ENCODE results near the gene KCNJ18. TPM values are rescaled to one million over a fixed set of nuclear protein-coding genes. Genes with fewer than 3 reads are reported as not detected.
A peak's percentile ranks its signal among the peaks of the same experiment; 100 is the strongest.
"Not testable (repeated sequence)": the region's sequence is repeated elsewhere in the genome, so short reads cannot be mapped to it uniquely, and the experiment has no call there.

Gene KCNJ18
- total RNA-seq, 2 donors from 2014 or later = not detected

DNA sequence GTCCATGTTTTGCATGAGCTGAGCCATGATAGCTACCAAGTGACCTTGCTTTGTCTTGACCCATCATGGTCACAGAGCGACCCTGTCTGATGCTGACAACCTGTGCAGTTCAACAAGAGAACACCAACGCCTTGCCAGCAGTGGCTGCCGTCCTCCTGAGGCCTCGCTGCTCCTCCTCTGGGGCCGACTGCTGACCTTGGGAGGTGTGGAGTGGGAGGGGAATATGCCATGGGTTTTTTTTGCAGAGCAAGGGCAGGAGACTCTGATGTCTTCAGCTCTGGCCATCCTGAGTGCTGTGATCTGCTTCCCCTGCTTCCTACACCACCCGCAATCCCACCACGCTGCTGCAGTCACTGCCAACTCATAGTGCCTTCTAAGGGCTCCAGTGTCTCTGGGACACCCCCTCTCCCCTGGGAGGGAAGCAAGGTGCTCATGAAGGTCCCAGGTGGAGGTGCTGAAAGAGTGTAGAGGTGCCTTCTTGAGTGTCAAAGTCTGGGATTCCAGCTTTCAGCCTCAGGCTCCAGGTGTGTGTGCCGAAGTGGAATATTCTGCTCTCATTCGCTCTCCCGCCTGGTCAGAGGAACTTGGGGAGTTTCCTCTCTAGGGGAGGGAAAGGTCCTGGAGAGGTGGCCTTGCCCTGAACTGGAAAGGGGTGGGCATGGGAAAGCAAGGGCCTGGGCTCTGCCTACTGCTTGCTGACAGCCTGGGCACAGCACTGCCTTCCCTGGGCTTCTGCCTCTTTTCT is 22.5 kb upstream of the KCNJ18 start:
- DNase-seq (ENCODE audit: low spot score) = peak; percentile 78
- intact Hi-C loops (cut with DNase I) = not testable (repeated sequence)

DNA sequence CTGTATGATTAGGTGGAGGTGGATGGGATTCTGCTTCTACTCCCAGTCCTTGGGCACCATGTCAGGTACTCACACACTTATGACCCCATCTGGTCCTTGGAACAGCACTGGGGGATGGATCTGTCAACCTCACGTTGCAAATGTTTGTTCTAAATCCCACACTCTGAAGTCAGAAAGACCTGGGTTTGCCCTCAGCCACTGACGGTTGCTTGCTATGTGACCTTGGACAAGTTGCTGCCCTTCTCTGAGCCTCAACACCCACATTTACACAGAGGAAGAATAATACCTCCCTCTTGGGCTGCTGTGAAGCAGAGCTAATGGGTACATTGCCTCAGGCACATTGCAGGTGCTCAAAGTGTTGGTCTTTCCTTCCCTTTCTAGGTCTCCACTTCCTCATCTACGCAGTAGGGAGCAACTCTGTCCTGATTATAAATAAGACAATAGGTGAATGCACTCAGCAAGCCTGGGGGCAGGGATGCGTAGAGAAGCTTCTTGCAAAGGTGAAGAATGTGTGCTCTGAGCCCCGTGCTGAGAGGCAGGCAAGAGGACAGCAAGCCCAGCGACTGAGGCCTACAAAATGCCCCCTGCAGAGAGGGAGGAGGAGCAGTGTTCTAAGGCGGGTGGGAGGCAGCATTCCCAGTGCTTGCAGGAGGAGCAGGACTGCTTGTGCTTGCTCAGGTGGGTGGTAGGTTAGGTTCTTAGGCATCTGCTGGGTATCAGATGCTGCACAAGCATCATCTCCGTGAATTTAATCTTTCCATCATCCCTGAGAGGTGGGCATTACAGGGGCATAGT is 21.8 kb upstream of the KCNJ18 start:
- DNase-seq (ENCODE audit: low spot score) = peak; percentile 64
- intact Hi-C loops (cut with DNase I) = not testable (repeated sequence)

- intact Hi-C loops (cut with DNase I) = not testable (repeated sequence)
- DNase-seq (ENCODE audit: low spot score) = peak; percentile 57
These were observed 20.9 kb upstream of the KCNJ18 start for GRCh38 chr17:21671437-21671836.

GRCh38 chr17:21671871-21672270 is 20.5 kb upstream of the KCNJ18 start:
- intact Hi-C loops (cut with DNase I) = not testable (repeated sequence)
- peak; percentile 19 for DNase-seq (ENCODE audit: low spot score)

DNA sequence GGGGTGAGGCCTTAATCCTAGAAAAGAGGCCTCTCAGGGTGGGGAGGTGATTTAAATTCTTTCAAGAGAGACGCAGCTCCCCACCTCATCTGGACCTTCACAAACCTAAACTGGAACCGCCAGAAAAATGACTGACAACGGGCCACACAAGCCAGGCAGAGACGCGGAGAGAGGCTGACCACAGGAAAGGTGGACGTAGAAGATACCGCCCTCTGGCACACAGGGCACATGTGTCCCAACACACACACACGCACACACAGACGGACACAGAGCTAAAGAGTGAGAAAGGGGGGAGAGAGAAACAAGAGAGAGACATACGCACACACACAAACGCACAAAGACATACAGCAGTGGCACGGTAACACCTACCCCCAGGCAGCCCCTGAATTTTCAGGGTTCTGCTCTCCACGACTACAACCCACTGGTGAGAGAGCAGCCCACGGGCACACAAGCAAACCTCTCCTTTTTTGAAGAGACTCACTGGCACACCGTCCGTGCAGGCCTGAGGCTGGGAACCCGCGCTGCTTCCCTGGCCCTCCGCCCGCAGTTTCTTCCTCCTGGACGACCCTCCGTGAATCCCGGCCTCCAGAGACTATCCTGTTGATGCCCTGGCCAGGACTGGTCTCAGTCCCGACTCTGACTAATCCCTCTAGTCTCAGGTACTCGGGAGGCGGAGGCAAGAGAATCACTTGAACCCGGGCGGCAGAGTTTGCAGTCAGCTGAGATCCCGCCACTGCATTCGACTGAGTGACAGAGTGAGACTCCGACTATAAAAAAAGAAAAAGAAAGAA is 18.7 kb upstream of the KCNJ18 start:
- intact Hi-C loops (cut with DNase I) = not testable (repeated sequence)
- DNase-seq (ENCODE audit: low spot score) = peak; percentile 82

DNA sequence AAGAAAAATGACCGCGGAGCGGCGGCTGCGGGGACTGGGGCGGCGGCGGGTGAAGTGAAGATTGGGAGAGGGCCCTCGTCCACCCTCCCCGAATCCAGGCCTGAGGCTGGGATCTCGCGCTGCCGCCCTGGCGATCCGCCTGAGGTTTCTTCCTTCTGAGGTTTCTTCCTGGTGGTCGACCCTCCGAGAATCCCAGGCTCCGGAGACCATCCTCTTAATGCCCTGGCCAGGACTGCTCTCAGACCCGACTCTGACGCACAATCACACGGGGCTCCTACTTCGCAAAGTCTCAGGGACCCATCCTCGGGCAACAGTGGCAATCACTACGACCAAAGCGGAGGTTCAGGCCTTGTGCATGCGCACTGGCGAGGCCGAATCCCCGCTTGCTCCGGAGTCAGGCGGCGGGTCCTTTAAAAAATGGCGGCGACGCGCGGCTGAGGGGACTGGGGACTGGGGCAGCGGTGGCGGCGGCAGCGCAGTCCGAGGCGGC is 18.0 kb upstream of the KCNJ18 start:
- intact Hi-C loops (cut with DNase I) = no loop called here
- DNase-seq (ENCODE audit: low spot score) = peak; percentile 84

- peak; percentile 49 for DNase-seq (ENCODE audit: low spot score)
- intact Hi-C loops (cut with DNase I) = not testable (repeated sequence)
These were observed 17.2 kb upstream of the KCNJ18 start for GRCh38 chr17:21674891-21675738.

GRCh38 chr17:21675739-21676130 is 16.6 kb upstream of the KCNJ18 start:
- DNase-seq (ENCODE audit: low spot score) = peak; percentile 56
- intact Hi-C loops (cut with DNase I) = not testable (repeated sequence)

- DNase-seq (ENCODE audit: low spot score) = peak; percentile 85
- intact Hi-C loops (cut with DNase I) = no loop called here
These were observed 15.8 kb upstream of the KCNJ18 start for GRCh38 chr17:21676281-21677111.

DNA sequence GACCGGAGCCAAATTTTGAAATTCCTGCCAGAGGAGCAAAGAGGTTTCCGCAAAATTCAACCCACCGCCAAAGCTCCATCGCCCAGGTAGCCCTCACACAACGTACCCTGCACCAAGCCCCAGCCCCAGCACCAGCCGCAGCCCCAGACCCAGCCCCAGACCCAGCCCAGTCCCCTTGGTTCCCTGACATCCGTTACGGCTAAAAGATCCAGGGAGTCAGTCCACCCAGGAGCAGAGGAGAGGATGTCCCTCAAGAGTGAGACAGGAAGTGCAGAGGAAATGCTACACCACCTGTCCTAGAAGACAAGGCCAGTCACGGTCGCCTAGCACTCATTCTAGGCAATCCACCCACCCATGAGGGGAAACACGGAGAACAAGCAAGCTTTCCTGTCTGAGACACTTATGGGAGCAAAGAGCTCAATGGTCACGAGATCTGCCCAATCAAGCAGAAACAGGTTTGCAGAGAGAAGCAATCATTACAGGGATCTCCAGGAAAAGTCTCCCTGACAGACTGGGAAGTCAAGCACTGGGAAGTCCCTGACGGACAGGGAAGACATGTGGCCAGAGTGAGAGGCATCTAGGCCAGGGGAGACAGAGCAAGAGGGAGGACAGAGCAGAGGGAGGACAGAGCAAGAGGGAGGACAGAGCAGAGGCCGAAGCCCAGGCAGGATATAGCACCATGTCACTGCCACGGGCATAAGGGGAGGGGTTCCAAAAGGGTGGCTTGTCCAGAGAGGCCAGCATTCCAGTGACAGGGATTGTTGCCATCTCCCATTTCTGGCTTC is 15.0 kb upstream of the KCNJ18 start:
- DNase-seq (ENCODE audit: low spot score) = peak; percentile 66
- intact Hi-C loops (cut with DNase I) = no loop called here

- intact Hi-C loops (cut with DNase I) = no loop called here
- DNase-seq (ENCODE audit: low spot score) = peak; percentile 74
These were observed 14.4 kb upstream of the KCNJ18 start for GRCh38 chr17:21677911-21678310.

- intact Hi-C loops (cut with DNase I) = no loop called here
- DNase-seq (ENCODE audit: low spot score) = peak; percentile 78
These were observed 13.8 kb upstream of the KCNJ18 start for GRCh38 chr17:21678393-21679081.

- peak; percentile 78 for DNase-seq (ENCODE audit: low spot score)
- intact Hi-C loops (cut with DNase I) = no loop called here
These were observed 12.8 kb upstream of the KCNJ18 start for GRCh38 chr17:21679256-21680146.

- DNase-seq (ENCODE audit: low spot score) = peak; percentile 83
- intact Hi-C loops (cut with DNase I) = no loop called here
These were observed 12.0 kb upstream of the KCNJ18 start for GRCh38 chr17:21680366-21680765.

- intact Hi-C loops (cut with DNase I) = not testable (repeated sequence)
- DNase-seq (ENCODE audit: low spot score) = peak; percentile 76
These were observed 11.4 kb upstream of the KCNJ18 start for GRCh38 chr17:21680850-21681351.
